ENCODE measurements around the gene TCOF1.

Gene TCOF1, protein sequence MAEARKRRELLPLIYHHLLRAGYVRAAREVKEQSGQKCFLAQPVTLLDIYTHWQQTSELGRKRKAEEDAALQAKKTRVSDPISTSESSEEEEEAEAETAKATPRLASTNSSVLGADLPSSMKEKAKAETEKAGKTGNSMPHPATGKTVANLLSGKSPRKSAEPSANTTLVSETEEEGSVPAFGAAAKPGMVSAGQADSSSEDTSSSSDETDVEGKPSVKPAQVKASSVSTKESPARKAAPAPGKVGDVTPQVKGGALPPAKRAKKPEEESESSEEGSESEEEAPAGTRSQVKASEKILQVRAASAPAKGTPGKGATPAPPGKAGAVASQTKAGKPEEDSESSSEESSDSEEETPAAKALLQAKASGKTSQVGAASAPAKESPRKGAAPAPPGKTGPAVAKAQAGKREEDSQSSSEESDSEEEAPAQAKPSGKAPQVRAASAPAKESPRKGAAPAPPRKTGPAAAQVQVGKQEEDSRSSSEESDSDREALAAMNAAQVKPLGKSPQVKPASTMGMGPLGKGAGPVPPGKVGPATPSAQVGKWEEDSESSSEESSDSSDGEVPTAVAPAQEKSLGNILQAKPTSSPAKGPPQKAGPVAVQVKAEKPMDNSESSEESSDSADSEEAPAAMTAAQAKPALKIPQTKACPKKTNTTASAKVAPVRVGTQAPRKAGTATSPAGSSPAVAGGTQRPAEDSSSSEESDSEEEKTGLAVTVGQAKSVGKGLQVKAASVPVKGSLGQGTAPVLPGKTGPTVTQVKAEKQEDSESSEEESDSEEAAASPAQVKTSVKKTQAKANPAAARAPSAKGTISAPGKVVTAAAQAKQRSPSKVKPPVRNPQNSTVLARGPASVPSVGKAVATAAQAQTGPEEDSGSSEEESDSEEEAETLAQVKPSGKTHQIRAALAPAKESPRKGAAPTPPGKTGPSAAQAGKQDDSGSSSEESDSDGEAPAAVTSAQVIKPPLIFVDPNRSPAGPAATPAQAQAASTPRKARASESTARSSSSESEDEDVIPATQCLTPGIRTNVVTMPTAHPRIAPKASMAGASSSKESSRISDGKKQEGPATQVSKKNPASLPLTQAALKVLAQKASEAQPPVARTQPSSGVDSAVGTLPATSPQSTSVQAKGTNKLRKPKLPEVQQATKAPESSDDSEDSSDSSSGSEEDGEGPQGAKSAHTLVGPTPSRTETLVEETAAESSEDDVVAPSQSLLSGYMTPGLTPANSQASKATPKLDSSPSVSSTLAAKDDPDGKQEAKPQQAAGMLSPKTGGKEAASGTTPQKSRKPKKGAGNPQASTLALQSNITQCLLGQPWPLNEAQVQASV (N-terminal part only)

GRCh38 chr5:150357326-150358260, at the start of gene TCOF1:
TSS of gene TCOF1 (plus strand) at chr5:150357697. CDS start at chr5:150357747, 50 bp downstream.
- peak; percentile 94 for DNase-seq

- DNase-seq: no peak
Measured at GRCh38 chr5:150309101-150309885, 48.2 kb upstream of the TCOF1 start.

- no peak for DNase-seq
Measured at GRCh38 chr5:150309886-150310239, 47.6 kb upstream of the TCOF1 start.

- DNase-seq: no peak
Measured at GRCh38 chr5:150310246-150310645, 47.3 kb upstream of the TCOF1 start.

DNA sequence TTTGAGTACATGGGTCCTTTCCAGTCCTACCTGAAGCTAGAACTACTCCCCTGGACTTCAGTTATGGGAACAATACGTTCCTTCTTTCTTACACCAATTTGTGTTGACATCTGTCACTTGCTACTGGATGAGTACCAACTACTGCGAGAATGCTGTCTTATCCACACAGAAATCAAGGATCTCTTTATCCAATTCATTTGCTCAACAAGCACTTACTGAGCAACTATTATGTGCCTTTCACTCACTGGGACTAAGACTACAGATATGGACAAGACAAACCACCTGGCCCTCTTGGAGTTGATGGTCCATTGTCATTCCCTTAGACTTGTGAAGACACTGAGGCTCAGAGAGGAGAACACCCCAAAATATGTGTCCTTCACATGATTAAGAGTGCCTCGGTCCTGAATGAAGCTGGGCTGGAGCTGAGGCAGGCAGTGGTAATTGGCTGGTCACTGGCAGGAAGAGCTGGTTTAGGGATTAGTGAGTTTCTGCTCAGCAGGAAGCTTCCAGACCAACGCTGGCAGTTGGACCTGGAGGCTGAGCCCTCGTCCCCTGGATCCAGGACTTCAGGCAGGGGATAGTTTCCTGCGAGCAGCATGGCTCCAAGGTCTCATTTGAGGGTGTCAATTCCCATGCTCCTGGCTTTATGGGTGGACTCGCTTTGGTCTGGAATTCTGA, 46.3 kb upstream of the TCOF1 start:
- DNase-seq: no peak

DNA sequence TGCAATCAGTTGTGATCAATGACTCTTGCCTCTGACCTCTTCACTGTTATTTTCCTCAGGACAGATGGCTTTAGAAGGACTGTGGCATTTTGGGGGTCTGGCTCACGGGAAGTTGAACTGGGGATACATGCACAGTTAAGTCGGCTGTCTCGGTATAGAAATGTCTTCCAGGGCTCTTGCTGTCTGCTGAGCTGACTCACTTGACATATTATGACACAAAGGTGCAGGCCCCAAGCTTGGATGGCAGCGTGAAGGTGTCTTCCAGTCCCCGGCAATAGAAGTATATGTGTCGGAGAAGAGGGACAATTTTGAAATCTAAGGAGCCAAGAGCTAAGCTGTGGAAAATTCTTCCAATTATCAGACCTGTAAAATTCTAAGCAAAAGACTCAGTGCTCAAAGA, 45.0 kb upstream of the TCOF1 start:
- DNase-seq: no peak

DNA sequence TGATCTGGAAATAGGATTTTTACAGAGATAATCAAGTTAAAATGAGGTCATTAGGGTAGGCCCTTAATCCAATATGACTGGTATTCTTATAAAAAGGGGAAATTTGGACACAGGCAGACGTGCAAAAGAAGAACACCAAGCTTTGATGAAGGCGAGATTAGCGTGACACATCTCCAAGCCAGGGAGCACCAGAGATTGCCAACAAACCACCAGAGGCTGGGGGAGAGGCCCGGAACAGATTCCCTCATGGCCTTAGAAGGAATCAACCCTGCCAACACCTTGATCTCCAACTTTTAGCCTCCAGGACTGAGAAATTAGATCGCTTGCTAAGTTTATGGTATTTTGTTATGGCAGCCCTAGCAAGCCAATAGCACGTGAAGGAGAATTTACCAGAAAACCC, 44.0 kb upstream of the TCOF1 start:
- peak; percentile 45 for DNase-seq

DNA sequence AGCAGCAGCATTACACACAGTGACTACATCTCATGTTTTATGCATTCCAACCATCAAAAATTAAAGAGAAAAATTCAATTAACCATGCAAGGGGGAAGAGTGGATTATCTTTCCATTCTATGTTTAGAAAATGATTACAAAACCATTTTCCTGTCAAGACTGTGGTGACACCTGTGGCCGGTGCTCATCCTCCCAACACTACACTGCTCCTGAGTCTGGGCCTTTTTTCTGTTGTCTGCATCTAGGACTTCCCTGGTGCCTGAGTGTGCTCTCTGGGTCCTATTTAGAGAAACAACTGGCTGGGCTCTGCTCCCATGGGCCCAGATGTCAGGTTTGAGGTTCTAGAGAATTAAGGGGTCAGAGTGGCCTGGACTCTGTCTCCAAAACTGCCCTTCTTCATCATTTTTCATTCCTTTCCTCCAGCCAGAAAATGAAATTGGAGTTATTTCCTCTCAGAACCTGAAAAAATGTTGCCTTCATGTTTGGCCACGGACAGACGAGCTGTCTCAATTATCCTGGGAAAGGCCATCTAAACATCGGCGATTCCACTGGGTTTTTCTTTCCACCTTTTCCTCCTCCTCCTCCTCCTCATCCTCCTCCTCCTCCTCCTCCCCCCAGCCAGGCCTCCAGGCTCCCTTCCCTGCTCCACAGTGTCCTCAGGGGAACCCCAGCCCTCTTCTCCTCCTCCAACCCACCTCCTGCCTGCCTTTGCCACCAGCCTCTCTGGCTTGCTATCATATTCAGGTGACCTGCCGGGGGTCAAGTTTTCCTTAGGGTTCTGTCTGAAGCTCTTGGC, 43.4 kb upstream of the TCOF1 start:
- no peak for DNase-seq

GRCh38 chr5:150315245-150315644, 42.3 kb upstream of the TCOF1 start:
- DNase-seq: no peak

- no peak for DNase-seq
Measured at GRCh38 chr5:150316320-150316719, 41.2 kb upstream of the TCOF1 start.

- peak; percentile 29 for DNase-seq
Measured at GRCh38 chr5:150317048-150318003, 40.2 kb upstream of the TCOF1 start.

DNA sequence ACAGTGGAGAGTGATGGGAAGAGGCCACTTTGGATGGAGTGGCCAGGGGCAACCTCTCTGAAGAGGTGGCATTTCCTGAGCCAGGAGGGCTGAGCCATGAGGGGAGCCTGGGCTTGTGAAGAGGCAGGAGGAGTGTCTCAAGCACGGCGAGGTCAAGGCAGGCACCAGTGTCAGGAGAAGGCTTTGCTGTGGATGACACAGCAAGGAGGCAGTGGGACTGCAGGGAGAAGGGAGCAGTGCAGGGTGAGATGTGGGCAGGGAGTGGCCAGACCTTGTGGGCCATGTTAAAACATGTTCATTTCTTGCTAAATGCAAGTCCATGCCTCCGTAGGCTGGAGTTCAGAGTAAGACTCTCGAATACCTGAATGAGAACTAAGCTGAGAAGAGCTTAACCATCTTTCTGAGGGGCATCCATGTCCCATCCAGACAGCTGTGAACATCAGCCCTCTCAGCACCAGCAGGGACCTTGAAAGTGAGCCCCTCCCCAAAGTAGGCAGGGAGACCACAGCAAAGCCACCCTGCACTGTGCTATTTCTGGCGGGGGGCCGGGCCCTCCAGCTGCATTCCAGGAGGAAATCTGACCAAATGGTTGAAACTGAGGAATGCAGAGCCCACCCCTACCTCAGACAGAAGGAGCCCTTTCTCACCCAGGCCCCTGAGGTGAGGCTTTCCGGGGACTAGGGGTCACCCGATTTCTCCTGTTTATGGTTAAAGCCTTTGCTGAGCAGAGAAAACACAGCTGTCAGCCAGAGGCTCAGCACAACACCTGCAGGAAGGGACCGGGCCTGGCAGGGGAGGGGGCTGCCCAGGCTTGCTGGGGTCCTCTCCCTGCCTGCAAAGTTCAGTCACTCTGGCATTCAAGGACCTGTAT, 38.6 kb upstream of the TCOF1 start:
- no peak for DNase-seq

DNA sequence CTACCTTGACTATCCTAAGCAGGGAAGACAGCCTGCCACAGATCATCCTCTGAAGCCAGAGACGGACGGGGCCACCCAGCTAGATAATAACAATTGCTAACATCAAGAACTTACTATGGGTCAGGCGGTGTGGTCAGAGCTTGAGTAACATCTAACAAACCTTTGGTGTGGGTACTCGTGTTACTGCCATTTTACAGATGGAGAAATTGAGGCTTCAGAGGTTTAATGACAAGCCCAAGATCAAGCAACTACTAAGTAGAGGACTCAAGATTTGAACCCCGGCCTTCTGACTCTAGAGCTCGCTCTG, 38.1 kb upstream of the TCOF1 start:
- DNase-seq: no peak

GRCh38 chr5:150320044-150320613, 37.4 kb upstream of the TCOF1 start:
- peak; percentile 22 for DNase-seq

GRCh38 chr5:150321211-150321610, 36.3 kb upstream of the TCOF1 start:
- DNase-seq: no peak

- DNase-seq: no peak
Measured at GRCh38 chr5:150321784-150322183, 35.7 kb upstream of the TCOF1 start.

GRCh38 chr5:150322202-150322601, 35.3 kb upstream of the TCOF1 start:
- no peak for DNase-seq
